SW 1271 (cell line): Measurements from ENCODE around the gene FOXB2.

Source experiments
- DNase-seq, 2 experiments: peaks; one replicate each; lab custom pipeline; 2025; lab: John Stamatoyannopoulos, UW

Gene FOXB2

GRCh38 chr9:77063645-77064285 lies 44.3 kb downstream of the FOXB2 start:
- no peak for DNase-seq

GRCh38 chr9:77066388-77066787 lies 46.9 kb downstream of the FOXB2 start:
- DNase-seq: no peak
